NOMO-1 treated with dmso at 0.1 percent for 144 hours (cell line): ENCODE measurements around the gene MLLT3.

Source experiments
- DNase-seq: peaks from one replicate; lab custom pipeline; 2025; ENCODE audit not compliant: unreplicated experiment; lab: John Stamatoyannopoulos, UW

MLLT3 gene

DNA sequence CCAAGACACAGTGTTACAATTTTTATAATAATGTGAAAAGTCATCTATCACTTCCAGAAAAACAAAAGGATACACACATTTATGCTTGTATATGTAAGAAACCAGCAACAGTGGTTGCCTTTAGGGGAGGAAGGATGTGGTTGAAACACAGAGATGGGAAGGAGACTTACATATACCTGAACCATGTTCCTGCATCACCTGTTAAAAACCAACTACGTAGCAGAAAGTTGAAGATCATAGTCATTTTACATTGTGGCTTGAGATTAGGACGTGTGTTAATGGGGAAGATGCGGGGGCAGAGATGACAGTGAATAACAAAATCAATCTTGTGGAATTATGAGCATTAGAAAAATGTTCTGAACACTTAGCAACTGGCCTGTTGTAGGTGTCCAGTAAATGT lies 307.3 kb downstream of the MLLT3 start:
- DNase-seq, result no peak

- DNase-seq, result no peak
Observed at GRCh38 chr9:20313415-20313814, 308.9 kb downstream of the MLLT3 start.

GRCh38 chr9:20312732-20313131 lies 309.6 kb downstream of the MLLT3 start:
- DNase-seq, result no peak

DNA sequence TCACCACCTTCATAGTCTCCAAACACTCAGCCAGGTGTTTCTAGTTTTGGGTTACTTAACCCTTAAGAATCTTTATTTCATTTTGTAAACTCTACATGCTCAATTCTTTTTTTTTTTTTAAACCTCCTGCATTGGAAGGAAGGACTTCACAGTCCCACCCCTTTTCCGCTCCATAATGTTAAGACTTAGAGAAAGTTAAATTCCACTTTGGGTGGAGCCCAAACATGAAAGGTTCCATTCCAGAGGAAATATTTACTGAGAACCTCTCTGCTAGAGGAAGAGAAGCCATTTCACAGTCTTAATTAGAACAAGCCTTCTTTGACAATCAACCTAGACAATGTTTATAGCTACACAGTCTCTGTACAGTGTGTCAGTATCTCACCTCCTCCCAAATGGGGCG lies 312.3 kb downstream of the MLLT3 start:
- DNase-seq, result no peak

- no peak for DNase-seq
Observed at GRCh38 chr9:20309124-20309523, 313.2 kb downstream of the MLLT3 start.

DNA sequence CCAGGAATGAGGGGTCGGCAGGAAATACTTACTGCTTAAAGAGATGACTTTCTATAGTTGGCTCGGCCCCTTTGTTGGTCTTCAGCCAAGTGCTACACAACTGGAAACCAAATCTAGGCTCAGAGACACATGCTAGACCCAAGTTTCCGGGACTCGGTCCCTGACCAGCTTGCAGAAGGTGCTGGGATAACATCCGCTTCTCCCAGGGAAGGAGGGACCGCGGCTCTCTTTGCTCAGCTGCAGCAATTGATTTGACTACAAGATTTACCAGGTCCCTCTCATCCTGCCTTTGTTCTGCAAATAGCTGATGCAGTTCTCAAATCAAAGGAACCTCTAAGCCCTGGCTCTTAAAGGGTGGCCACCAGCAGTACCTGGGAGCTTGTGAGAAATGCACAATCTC lies 314.7 kb downstream of the MLLT3 start:
- DNase-seq, result no peak

DNA sequence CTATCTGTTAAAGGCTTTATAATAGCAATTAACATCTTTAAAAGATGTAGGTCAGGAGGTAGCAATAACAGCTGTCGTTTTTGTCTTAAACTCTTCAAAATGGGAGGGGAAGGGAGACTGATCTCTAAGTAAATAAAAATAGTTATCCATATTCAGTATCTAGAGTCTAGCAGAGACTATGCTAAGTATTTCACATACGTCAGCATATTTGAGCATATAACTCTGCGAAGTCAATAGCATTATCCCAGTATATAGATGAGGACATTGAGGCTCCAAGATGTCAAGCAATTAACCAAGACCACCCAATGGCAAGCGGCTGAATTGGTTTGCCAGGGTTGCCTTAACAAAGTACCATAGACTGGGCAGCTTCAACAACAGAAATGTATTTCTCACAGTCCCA lies 316.8 kb downstream of the MLLT3 start:
- DNase-seq, result no peak

DNA sequence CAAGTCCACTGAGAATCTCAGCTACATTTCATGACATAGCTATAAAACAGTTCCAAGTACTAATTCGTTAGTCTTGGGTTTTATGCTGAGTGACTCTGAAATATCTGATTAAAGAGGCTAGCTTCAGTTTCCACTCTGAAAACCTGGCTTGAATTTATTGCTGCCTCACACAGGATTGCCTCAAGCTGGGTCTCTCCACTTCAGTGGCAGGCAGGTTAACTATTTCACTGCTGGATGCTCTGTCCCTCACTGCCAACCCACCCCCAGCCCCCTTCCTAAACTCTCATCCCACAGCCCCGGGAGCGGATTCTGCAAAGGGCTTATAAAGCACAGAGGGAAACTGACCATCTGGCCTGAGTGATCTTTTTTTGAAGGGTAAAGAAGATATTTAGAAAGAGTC lies 318.3 kb downstream of the MLLT3 start:
- no peak for DNase-seq

- DNase-seq, result no peak
Observed at GRCh38 chr9:20303066-20303465, 319.2 kb downstream of the MLLT3 start.

- no peak for DNase-seq
Observed at GRCh38 chr9:20302197-20302596, 320.1 kb downstream of the MLLT3 start.

GRCh38 chr9:20300430-20301115 lies 321.7 kb downstream of the MLLT3 start:
- no peak for DNase-seq

DNA sequence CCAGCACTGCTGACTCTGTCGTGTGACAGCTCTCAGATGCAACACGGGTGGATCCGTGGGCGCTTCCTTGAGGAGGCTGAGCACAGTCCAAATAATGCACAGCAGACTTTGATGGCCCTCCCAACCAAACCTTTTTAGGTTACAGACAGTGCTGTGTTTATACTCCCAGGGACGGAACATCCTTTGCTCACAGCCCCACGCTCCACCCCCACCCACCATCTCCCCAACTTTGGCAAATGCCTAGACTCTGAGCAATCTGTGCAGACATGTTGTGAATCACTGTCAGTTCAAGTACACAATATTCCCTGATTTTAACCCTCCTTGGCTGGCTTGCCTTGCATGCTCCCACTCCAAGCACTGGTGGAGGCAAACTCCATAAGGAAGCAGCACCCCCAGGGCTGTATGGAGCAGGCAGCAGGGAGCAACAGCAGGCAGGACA lies 324.6 kb downstream of the MLLT3 start:
- no peak for DNase-seq

- no peak for DNase-seq
Observed at GRCh38 chr9:20295555-20295954, 326.7 kb downstream of the MLLT3 start.

DNA sequence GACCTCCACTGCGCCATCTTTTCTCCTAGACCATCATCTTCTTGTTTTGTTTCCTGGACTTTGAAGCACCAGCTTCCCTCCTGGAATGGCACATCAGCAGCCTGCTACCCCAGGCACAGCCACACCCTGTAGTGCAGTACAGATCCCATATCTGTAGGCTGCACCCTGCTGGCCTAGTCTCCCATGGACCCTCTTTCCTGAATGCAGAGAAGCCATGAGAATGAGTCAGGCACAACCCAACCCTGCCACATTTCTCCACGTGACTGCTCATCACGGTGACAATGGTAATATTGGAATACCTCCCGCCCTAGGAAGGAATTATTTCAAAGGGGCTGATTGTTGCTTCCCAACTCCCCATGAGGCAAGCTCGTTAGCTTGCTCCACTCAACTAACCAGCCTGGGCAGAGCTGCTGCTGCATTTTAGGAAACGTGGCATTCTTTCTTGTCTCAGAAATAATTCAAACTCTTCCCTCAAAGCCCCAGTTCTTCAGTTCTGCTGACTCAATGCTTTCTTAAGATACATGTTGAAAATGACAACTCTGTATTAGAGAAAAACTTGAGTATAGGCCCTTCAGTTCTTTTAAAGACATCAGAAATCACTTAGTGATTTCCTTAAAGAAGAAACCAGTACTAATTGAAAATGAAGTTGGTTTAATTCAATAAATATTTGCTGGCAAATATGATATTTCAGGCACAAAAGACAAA lies 328.1 kb downstream of the MLLT3 start:
- DNase-seq, result no peak

DNA sequence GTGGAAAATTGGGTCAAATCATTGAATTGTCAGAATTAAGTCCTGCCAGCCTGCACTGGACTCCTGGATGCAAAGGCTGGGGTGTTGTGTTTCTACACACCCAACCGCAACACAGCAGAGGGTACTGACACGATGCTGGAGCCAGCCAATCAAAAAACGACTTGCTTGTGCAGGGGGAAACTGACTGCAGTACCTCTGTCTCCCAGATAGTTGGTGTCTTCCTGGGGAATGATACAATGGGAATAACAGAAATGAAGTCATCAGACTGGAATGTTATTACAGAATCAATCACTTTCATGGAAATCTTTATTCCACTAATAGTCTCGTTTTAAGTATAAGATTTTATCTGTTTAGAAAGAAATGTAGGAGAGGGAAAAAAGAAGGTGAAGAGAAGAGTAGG lies 330.3 kb downstream of the MLLT3 start:
- no peak for DNase-seq
